Ovary (tissue), 3 donors: ENCODE data around the gene LAMC3.

ENCODE experiments used
- CTCF ChIP-seq, 3 donors: fragments of 450-650 bp in 2 of 3; fragments of 200-600 bp in 1 of 3; IDR thresholded peaks; one replicate each; pipeline versions ENCODE4 v1.5.1 to v1.8.0; 2016 to 2022; ENCODE audit warnings: antibody characterized with exemption in 3 of 3, mild to moderate bottlenecking in 1 of 3
- EP300 ChIP-seq: sonication (generic); formaldehyde crosslinking; IDR thresholded peaks from one replicate; pipeline ENCODE4 v1.6.1; 2017; ENCODE audit warnings: antibody characterized with exemption
- POLR2A ChIP-seq: fragments of 450-650 bp; IDR thresholded peaks from one replicate; pipeline ENCODE4 v1.6.1; 2017; ENCODE audit warnings: antibody characterized with exemption, mild to moderate bottlenecking, moderate library complexity
- donor health status: DM: no; HTN: no; CAD: no.

- TF ChIP-seq CTCF (IDR thresholded peaks at IDR 0.05) (no peak), POLR2A (no peak), EP300 (no peak)
Measured at GRCh38 chr9:131008563-131008908, 438 bp upstream of the LAMC3 start.
